Kidney epithelial cell (primary cell): Measurements from ENCODE around the gene RBM44. TPM values are rescaled to one million over a fixed set of nuclear protein-coding genes. Genes with fewer than 3 reads are reported as not detected.

ENCODE experiments used
- DNase-seq: peaks from one replicate; pipeline ENCODE4 v3.0.0-alpha.2; 2010; ENCODE audit warnings: low read depth
- H3K27me3 ChIP-seq: 2 replicates; pipeline ENCODE4 v1.6.0; 2011; ENCODE audit warnings: low read length; ENCODE audit not compliant: control insufficient read depth, insufficient read depth
- H3K36me3 ChIP-seq: 2 replicates; pipeline ENCODE4 v1.5.1; 2011; ENCODE audit warnings: low read length; ENCODE audit not compliant: control insufficient read depth, insufficient read depth
- H3K4me3 ChIP-seq: 2 replicates; pipeline ENCODE4 v1.5.1; 2011; ENCODE audit warnings: low read depth, mild to moderate bottlenecking, control low read depth, low read length
- total RNA-seq: library from RNA; depleted of rRNA; stranded (reverse); fragments of >200 nt; gene quantifications from 2 replicates; pipeline ENCODE4 v1.2.3, GENCODE V29; 2015
- TF ChIP-seq, protein P1 (sequence below): IDR thresholded peaks from 2 replicates; pipeline ENCODE4 v1.5.1; 2011; ENCODE audit warnings: mild to moderate bottlenecking, moderate library complexity, low read length, control low read depth, inconsistent platforms; ENCODE audit not compliant: insufficient read depth, poor library complexity, severe bottlenecking

RBM44 gene
- total RNA-seq, 1 donor from 2014 or later = 0.50 TPM

- TF ChIP-seq, protein P1, sequence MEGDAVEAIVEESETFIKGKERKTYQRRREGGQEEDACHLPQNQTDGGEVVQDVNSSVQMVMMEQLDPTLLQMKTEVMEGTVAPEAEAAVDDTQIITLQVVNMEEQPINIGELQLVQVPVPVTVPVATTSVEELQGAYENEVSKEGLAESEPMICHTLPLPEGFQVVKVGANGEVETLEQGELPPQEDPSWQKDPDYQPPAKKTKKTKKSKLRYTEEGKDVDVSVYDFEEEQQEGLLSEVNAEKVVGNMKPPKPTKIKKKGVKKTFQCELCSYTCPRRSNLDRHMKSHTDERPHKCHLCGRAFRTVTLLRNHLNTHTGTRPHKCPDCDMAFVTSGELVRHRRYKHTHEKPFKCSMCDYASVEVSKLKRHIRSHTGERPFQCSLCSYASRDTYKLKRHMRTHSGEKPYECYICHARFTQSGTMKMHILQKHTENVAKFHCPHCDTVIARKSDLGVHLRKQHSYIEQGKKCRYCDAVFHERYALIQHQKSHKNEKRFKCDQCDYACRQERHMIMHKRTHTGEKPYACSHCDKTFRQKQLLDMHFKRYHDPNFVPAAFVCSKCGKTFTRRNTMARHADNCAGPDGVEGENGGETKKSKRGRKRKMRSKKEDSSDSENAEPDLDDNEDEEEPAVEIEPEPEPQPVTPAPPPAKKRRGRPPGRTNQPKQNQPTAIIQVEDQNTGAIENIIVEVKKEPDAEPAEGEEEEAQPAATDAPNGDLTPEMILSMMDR = no peak
- H3K4me3 ChIP-seq = no peak overlapping the region
- peaks cover 2% of the 10 kb centered on the region for H3K27me3 ChIP-seq
- no peaks in the 10 kb centered on the region for H3K36me3 ChIP-seq
- DNase-seq = no peak
These were observed 7.8 kb downstream of the RBM44 start for GRCh38 chr2:237806334-237806733.

- TF ChIP-seq, protein P1 = no peak
- Histone ChIP-seq H3K4me3 (no peak overlapping the region), H3K36me3 (no peaks in the 10 kb centered on the region), H3K27me3 (peaks cover under 1% of the 10 kb centered on the region)
- no peak for DNase-seq
These were observed 17.1 kb downstream of the RBM44 start for GRCh38 chr2:237815637-237816036.

DNA sequence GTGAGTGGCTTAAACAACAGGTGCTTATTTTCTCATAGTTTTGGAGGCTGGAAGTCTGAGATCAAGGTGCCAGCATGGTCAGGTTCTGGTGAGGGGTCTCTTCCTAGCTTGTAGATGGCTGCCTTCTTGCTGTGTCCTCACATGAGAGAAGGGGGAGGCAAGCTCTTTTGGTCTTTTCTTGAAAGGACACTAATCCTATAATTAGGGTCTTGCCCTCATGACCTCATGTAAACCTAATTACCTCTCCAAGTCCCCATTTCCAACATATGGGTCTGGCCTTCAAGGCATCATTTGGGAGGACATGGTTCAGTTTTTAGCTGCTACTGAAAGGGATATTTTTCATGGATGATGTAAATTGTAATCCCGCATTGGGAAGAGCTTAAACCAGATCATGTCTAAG is 18.0 kb downstream of the RBM44 start:
- no peaks in the 10 kb centered on the region for H3K36me3 ChIP-seq
- TF ChIP-seq, protein P1 = no peak
- no peak for DNase-seq
- no peak overlapping the region for H3K4me3 ChIP-seq
- no peaks in the 10 kb centered on the region for H3K27me3 ChIP-seq

GRCh38 chr2:237818066-237818473 is 19.5 kb downstream of the RBM44 start:
- Histone ChIP-seq H3K27me3 (no peaks in the 10 kb centered on the region), H3K4me3 (no peak overlapping the region), H3K36me3 (no peaks in the 10 kb centered on the region)
- TF ChIP-seq, protein P1 = no peak
- peak; percentile 19 for DNase-seq

- DNase-seq = no peak
- no peak overlapping the region for H3K4me3 ChIP-seq
- H3K36me3 ChIP-seq = no peaks in the 10 kb centered on the region
- no peaks in the 10 kb centered on the region for H3K27me3 ChIP-seq
- TF ChIP-seq, protein P1 = no peak
These were observed 20.7 kb downstream of the RBM44 start for GRCh38 chr2:237819231-237819630.

- H3K36me3 ChIP-seq = no peaks in the 10 kb centered on the region
- no peak for DNase-seq
- H3K4me3 ChIP-seq = no peak overlapping the region
- TF ChIP-seq, protein P1 = no peak
- H3K27me3 ChIP-seq = no peaks in the 10 kb centered on the region
These were observed 21.8 kb downstream of the RBM44 start for GRCh38 chr2:237820421-237820820.
